GM18526 (cell line): ENCODE results near the gene CEP170.

ENCODE experiments used
- POLR2A ChIP-seq: IDR thresholded peaks from 3 replicates; pipeline ENCODE4 v1.6.1; 2011; ENCODE audit not compliant: insufficient read length; ENCODE audit errors: extremely low read depth

The CEP170 gene

DNA sequence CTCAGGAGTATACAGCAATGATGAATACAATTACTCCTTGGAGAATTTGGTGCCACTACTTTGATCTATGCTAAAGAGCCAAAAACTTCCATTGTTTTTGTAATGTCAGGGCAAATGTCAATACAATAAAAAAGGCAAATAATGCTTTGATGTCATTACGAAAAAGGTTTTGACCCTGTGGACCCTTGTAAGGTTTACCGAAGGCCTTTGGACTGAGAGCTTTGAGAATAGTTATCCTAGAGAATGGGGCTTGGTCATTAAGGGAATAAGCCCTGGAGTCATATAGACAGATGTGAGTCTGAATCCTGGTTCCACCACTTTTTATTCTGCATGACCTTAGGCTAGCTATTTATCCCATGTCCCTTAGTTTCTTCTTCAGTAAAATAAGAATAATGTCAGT is 27.5 kb downstream of the CEP170 start:
- no peak for TF ChIP-seq POLR2A

GRCh38 chr1:243218059-243218458 is 37.0 kb downstream of the CEP170 start:
- no peak for TF ChIP-seq POLR2A

DNA sequence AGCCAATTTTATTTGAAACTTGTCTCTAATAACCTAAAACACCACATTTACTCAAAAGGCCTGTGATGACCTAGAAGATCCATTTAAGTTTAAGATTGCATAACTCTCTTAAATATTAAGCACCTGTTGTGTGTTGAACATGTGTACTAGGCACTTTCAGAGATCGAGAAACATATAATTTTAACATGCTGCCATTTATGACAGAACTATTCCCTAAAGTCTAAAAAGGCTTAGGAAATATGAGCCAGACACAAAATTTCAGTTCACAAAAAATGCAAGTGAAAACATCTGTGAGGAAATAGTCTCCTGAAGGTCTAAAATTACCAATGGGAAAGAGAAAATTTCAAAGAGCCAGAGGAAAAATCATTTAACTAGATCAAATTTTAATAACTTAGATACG is 37.7 kb downstream of the CEP170 start:
- no peak for TF ChIP-seq POLR2A

- TF ChIP-seq POLR2A = no peak
Observed at GRCh38 chr1:243216741-243217140, 38.3 kb downstream of the CEP170 start.

- TF ChIP-seq POLR2A = no peak
Observed at GRCh38 chr1:243213045-243213787, 41.9 kb downstream of the CEP170 start.

DNA sequence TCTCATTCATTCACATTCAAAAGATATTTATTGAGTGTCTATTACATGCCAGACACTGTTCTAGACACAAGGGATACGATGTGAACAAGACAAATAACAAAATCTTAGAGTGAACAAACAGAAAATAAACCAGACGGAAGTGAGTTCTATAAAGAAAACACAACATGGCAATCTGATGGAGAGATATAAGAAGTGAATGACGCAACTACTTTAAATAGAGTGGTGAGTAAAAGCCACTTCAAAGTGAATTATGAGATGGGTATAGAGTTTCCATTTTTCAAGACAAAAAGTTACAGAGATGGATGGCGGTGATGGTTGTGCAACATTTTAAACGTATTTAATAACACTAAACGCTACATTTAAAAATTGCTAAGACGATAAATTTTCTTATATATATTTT is 75.4 kb downstream of the CEP170 start:
- TF ChIP-seq POLR2A = no peak
